Measurements from ENCODE around the gene LRRK2.
"Not testable (repeated sequence)": the region's sequence is repeated elsewhere in the genome, so short reads cannot be mapped to it uniquely, and the experiment has no call there.

Gene LRRK2

DNA sequence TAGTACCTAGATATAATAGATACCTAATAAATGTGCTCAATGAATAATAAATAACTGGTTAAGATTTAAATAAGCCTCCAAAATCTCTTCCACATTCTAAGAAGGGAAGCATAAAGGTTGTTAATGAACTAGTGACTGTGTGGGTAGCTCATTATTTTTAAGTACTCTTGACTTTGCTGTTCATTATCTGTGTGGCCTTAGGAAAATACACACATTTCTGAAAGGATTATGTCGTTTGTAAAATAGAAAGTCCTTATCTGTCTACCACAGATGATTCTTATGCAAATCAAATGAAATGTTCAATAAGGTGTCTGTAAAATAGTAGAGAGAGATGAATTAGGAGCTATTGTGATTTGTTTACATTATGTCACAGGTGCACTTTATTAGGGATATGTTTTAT is 119.5 kb downstream of the LRRK2 start:
- in situ Hi-C loops (cut with MboI; ENCODE audit: low pct_unique_long_range_greater_than_20kb, low sequenced_read_pairs, unreplicated experiment): loop anchor here (25.0 kb wide), 1 partner anchor 568 kb away; no protein-coding TSS in a partner anchor
- no peak for DNase-seq (ENCODE audit: low spot score)
- TF ChIP-seq, protein P1, sequence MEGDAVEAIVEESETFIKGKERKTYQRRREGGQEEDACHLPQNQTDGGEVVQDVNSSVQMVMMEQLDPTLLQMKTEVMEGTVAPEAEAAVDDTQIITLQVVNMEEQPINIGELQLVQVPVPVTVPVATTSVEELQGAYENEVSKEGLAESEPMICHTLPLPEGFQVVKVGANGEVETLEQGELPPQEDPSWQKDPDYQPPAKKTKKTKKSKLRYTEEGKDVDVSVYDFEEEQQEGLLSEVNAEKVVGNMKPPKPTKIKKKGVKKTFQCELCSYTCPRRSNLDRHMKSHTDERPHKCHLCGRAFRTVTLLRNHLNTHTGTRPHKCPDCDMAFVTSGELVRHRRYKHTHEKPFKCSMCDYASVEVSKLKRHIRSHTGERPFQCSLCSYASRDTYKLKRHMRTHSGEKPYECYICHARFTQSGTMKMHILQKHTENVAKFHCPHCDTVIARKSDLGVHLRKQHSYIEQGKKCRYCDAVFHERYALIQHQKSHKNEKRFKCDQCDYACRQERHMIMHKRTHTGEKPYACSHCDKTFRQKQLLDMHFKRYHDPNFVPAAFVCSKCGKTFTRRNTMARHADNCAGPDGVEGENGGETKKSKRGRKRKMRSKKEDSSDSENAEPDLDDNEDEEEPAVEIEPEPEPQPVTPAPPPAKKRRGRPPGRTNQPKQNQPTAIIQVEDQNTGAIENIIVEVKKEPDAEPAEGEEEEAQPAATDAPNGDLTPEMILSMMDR (IDR thresholded peaks at IDR 0.05; ENCODE audit: extremely low read depth, insufficient read depth, missing control alignments): no peak

- DNase-seq (ENCODE audit: low spot score): no peak
- TF ChIP-seq, protein P1 (IDR thresholded peaks at IDR 0.05; ENCODE audit: extremely low read depth, insufficient read depth, missing control alignments): no peak
- in situ Hi-C loops (cut with MboI; ENCODE audit: low pct_unique_long_range_greater_than_20kb, low sequenced_read_pairs, unreplicated experiment): loop anchor here (25.0 kb wide), 1 partner anchor 110 kb away; no protein-coding TSS in a partner anchor
Measured at GRCh38 chr12:40351976-40352375, 127.2 kb downstream of the LRRK2 start.

DNA sequence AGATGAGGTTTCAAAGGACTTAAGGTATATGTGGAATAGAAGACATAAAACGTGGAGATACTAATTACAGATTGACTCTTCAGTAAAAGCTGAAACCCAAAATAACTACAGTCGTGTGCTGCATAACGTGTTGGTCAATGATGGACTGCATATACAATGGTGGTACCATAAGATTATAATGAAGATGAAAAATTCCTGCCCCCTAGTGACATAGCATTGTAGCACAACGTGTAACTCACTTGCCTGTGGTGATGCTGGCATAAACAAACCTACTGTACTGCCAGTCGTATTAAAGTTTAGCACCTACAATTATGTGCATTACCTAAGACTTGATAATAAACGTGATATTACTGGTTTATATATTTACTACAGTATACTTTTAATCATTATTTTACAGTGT is 150.3 kb downstream of the LRRK2 start:
- TF ChIP-seq, protein P1 (IDR thresholded peaks at IDR 0.05; ENCODE audit: extremely low read depth, insufficient read depth, missing control alignments): peak; percentile 43
- in situ Hi-C loops (cut with MboI; ENCODE audit: low pct_unique_long_range_greater_than_20kb, low sequenced_read_pairs, unreplicated experiment): no loop called here
- DNase-seq (ENCODE audit: low spot score): no peak

DNA sequence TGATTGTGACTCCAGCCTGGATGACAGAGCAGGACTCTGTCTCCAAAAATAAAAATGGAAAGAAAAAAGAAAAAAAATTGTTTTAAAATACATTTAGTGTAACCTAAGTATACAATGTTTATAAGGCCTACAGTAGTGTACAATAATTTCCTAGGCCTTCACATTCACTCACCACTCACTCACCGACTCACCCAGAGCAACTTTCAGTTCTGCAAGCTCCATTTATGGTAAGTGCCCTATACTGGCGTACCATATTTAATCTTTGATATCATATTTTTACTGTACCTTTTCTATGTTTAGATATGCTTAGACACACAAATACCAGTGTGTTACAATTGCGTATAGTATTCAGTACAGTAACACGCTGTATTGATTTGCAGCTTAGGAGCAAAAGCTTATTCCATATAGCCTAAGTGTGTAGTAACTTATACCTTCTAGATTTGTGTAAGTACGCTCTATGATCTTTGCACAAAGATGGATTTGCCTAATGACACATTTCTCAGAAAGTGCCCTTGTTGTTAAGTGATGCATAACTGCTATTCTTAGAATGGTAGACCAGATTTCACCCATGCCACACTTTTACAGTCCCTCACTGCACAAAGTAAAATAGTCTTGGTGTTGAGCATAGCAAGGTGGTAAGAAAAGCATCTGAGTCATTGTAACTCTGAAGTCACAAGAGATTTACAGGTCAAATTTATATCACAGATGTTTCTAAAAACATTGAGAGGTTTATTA is 151.9 kb downstream of the LRRK2 start:
- TF ChIP-seq, protein P1 (IDR thresholded peaks at IDR 0.05; ENCODE audit: extremely low read depth, insufficient read depth, missing control alignments): no peak
- no peak for DNase-seq (ENCODE audit: low spot score)
- in situ Hi-C loops (cut with MboI; ENCODE audit: low pct_unique_long_range_greater_than_20kb, low sequenced_read_pairs, unreplicated experiment): no loop called here

DNA sequence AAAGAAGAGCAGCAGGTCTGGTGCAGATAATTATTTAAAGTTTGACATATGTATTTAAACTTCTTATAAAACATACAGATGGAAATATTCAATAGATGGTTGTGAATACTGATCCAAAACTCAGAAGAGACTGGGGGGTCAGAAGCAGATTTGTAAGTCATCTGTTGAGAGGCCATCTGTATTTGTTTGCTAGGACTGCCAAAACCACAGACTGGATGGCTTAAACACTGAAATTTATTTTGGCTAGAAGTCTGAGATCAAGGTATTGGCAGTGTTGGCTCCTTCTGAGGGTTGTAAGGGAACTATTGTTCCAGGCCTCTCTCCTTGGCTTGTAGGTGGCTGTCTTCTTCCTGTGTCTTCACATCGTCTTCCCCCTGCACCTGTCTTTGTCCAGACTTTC is 153.9 kb downstream of the LRRK2 start:
- TF ChIP-seq, protein P1 (IDR thresholded peaks at IDR 0.05; ENCODE audit: extremely low read depth, insufficient read depth, missing control alignments): no peak
- in situ Hi-C loops (cut with MboI; ENCODE audit: low pct_unique_long_range_greater_than_20kb, low sequenced_read_pairs, unreplicated experiment): no loop called here
- no peak for DNase-seq (ENCODE audit: low spot score)

DNA sequence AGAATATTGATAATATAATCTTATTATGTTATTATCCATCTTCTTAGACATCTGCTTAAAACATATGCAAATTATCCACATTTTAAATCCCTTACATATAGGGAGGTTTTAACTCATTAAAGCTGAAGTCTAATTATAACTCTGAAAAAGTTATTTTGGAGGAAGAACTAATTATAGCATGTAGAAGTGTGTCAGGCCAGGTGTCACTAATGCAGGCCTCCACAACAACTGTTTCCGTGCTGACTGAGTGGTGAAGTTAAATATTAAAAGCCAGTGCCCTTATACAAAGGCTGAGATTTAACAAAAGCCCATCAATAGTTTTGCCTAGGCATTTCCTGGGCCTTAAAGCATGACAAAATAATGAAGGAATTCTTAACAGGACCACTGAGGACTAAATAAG is 157.4 kb downstream of the LRRK2 start:
- TF ChIP-seq, protein P1 (IDR thresholded peaks at IDR 0.05; ENCODE audit: extremely low read depth, insufficient read depth, missing control alignments): no peak

GRCh38 chr12:40387279-40387678 is 162.5 kb downstream of the LRRK2 start:
- DNase-seq (ENCODE audit: low spot score); in situ Hi-C loops (cut with MboI; ENCODE audit: low pct_unique_long_range_greater_than_20kb, low sequenced_read_pairs, unreplicated experiment): not testable (repeated sequence)

More for the DNA sequence above, 157.4 kb downstream of the LRRK2 start:
- no peak for DNase-seq (ENCODE audit: low spot score)
- in situ Hi-C loops (cut with MboI; ENCODE audit: low pct_unique_long_range_greater_than_20kb, low sequenced_read_pairs, unreplicated experiment): no loop called here

Data from GM13977 (cell line).